ENCODE results near the gene NENF.

- no peak for TF ChIP-seq POLR2AphosphoS5 (IDR thresholded peaks at IDR 0.05)
- peak in 2 of 4 experiments; percentile 14 to 53 for TF ChIP-seq CTCF (IDR thresholded peaks at IDR 0.05)
These were observed 25.1 kb downstream of the NENF start for GRCh38 chr1:212457740-212458338.
